DOHH2 (cell line): ENCODE data around the gene GPATCH4.

ENCODE experiments used
- EZH2phosphoT487 ChIP-seq: fragments of 200-600 bp; sonication (generic); IDR thresholded peaks from 2 replicates; pipeline ENCODE4 v1.6.1; 2017; ENCODE audit warnings: borderline replicate concordance, mild to moderate bottlenecking, antibody characterized with exemption, low read length, moderate library complexity, mixed read lengths
- TF ChIP-seq, protein P1 (sequence below): fragments of 200-600 bp; sonication (generic); IDR thresholded peaks from one replicate; pipeline ENCODE4 v1.5.1; 2014; ENCODE audit warnings: antibody characterized with exemption, mild to moderate bottlenecking, low read depth, low read length; ENCODE audit not compliant: poor library complexity, severe bottlenecking

DNA sequence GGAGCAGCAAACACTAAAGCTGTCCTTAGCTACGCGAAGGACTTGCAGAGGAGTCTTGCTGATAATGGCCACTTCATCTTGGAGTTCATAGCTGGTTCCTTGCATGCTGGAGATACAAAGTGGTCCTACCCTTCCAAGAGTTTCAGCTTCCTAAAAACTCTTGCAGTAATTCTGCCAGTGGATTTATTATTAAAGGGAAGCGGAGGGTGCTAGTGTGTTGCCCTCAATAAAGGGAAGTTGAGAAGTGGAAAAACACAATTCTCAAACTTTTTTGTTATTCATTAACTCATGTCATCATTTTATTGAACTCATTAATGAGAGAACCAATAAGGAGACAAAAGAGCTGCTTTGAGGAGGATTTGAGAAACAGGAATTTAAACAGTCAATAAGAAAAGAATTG, 11.4 kb upstream of the GPATCH4 start:
- TF ChIP-seq, protein P1, sequence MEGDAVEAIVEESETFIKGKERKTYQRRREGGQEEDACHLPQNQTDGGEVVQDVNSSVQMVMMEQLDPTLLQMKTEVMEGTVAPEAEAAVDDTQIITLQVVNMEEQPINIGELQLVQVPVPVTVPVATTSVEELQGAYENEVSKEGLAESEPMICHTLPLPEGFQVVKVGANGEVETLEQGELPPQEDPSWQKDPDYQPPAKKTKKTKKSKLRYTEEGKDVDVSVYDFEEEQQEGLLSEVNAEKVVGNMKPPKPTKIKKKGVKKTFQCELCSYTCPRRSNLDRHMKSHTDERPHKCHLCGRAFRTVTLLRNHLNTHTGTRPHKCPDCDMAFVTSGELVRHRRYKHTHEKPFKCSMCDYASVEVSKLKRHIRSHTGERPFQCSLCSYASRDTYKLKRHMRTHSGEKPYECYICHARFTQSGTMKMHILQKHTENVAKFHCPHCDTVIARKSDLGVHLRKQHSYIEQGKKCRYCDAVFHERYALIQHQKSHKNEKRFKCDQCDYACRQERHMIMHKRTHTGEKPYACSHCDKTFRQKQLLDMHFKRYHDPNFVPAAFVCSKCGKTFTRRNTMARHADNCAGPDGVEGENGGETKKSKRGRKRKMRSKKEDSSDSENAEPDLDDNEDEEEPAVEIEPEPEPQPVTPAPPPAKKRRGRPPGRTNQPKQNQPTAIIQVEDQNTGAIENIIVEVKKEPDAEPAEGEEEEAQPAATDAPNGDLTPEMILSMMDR: no peak
- TF ChIP-seq EZH2phosphoT487: no peak
